Mesodermal cell (in vitro differentiated cells): ENCODE results near the gene PARVB.

ENCODE experiments used
- H3K27ac ChIP-seq: 2 replicates; pipeline ENCODE4 v1.7.0; 2013; ENCODE audit warnings: mild to moderate bottlenecking, low read depth, low read length, moderate library complexity; ENCODE audit not compliant: severe bottlenecking
- H3K36me3 ChIP-seq: 2 replicates; pipeline ENCODE4 v1.7.1; 2013; ENCODE audit warnings: mild to moderate bottlenecking, low read length, moderate library complexity; ENCODE audit not compliant: control insufficient read depth, insufficient read depth
- H3K4me1 ChIP-seq: one replicate; pipeline ENCODE4 v1.7.1; 2013; ENCODE audit warnings: mild to moderate bottlenecking, low read length; ENCODE audit not compliant: insufficient read depth, control insufficient read depth, poor library complexity, severe bottlenecking
- H3K4me3 ChIP-seq: 2 replicates; pipeline ENCODE4 v1.7.0; 2013; ENCODE audit warnings: low read length, control low read depth, mild to moderate bottlenecking; ENCODE audit not compliant: insufficient read depth, poor library complexity, severe bottlenecking; ENCODE audit errors: extremely low read depth
- H3K9me3 ChIP-seq: 2 replicates; pipeline ENCODE4 v1.7.1; 2013; ENCODE audit warnings: mild to moderate bottlenecking, low read length, moderate library complexity; ENCODE audit not compliant: control insufficient read depth
- WGBS, 2 experiments: methylation state at CpG; one replicate each; pipeline ENCODE4 v1.1.5; 2013; ENCODE audit warnings: missing lambda C conversion rate in 2 of 2; ENCODE audit not compliant: insufficient coverage in 2 of 2; 5-methylcytosine and 5-hydroxymethylcytosine counted together

The PARVB gene

DNA sequence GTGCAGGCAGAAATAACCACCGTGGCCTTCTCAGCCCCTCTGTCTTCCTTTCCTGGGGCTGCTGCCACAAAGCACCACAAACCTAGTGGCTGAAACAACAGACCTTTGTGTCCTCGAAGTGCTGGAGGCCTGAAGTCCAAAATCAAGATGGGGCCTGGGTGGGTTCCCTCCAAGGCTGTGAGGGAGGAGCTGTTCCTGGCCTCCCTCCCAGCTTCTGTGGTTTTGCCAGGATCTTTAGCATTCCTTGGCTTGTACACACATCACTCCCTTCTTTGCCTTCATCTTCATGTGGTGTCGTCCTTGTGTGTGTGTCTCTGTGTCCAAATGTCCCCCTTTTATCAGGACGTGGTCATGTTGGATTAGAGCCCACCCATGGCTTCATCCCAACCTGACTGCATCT lies 127.6 kb downstream of the PARVB start:
- no peak overlapping the region for H3K27ac ChIP-seq
- WGBS, 2 experiments, result 93 to 98% methylated on average over 2 to 4 of the region's 4 CpGs
- no peak overlapping the region for H3K4me3 ChIP-seq
- H3K36me3 ChIP-seq, result no peaks in the 10 kb centered on the region
- peaks cover 14% of the 10 kb centered on the region for H3K4me1 ChIP-seq
- no peaks in the 10 kb centered on the region for H3K9me3 ChIP-seq

DNA sequence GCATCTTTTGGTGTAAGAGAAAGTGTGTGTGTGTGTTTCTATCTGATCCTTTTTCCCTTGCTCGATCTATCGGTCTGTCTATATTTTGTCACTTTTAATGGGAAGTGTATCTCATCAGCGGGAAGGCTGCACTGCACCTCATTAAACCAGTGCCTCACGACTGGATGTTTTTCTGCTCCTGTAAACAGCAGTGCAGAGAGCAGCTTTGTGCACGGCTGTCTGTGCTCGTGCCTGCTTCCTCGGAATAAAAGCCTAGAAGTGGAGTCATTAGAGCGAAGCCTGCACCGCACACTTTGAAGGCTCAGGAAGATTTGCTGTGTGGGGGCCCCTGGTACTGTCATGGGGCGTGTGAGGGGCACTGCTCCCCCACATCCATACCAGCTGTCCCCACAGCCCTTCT lies 129.6 kb downstream of the PARVB start:
- Histone ChIP-seq H3K36me3 (no peaks in the 10 kb centered on the region), H3K4me3 (no peak overlapping the region), H3K4me1 (peaks cover 2% of the 10 kb centered on the region), H3K9me3 (no peaks in the 10 kb centered on the region), H3K27ac (no peak overlapping the region)
- 88 to 90% methylated on average over 8 to 10 of the region's 10 CpGs for WGBS, 2 experiments

GRCh38 chr22:44154436-44154942 lies 130.4 kb downstream of the PARVB start:
- H3K9me3 ChIP-seq, result no peaks in the 10 kb centered on the region
- no peaks in the 10 kb centered on the region for H3K36me3 ChIP-seq
- 75 to 91% methylated on average over 2 of the region's 2 CpGs for WGBS, 2 experiments
- no peak overlapping the region for H3K27ac ChIP-seq
- H3K4me3 ChIP-seq, result no peak overlapping the region
- peaks cover 4% of the 10 kb centered on the region for H3K4me1 ChIP-seq

- Histone ChIP-seq H3K9me3 (no peaks in the 10 kb centered on the region), H3K4me1 (peaks cover 4% of the 10 kb centered on the region), H3K36me3 (no peaks in the 10 kb centered on the region), H3K4me3 (no peak overlapping the region), H3K27ac (no peak overlapping the region)
- WGBS, 2 experiments, result 92 to 97% methylated on average over 11 to 13 of the region's 14 CpGs
These were observed 131.0 kb downstream of the PARVB start for GRCh38 chr22:44155115-44155514.

DNA sequence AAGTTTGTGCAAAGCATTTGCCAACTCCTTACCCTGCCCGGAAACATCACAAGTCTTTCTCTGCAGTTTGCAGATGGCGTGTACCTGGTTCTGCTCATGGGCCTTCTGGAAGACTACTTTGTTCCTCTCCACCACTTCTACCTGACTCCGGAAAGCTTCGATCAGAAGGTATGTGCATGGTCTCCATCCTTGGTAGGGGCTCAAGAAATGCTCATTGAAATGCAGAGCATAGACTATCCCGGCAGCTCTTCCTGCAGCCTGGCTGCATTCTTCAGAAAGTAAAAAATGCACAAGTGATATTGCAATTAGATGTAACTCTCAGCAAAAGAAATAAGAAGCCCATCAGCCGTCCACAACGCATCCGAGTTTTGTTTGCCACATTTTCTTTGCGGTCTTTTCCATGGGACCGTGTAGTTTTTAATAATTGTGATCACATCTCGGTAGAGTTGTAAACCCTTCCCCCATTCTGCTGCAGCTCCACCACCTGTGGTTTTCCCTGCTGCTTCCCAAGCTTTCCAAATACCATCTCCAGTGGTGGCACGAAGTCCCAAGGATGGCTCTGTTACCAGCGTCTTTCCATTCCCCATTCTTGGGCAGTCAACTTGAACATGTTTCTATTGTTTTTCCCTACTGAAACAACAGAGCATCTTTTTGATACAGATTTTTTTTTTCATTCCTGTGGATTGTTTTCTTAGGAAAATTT lies 134.0 kb downstream of the PARVB start:
- Histone ChIP-seq H3K4me3 (no peak overlapping the region), H3K27ac (no peak overlapping the region), H3K4me1 (peaks cover 4% of the 10 kb centered on the region), H3K9me3 (no peaks in the 10 kb centered on the region), H3K36me3 (no peaks in the 10 kb centered on the region)
- WGBS, 2 experiments, result 76 to 78% methylated on average over 10 to 12 of the region's 13 CpGs

- Histone ChIP-seq H3K27ac (no peak overlapping the region), H3K36me3 (no peaks in the 10 kb centered on the region), H3K4me1 (peaks cover 4% of the 10 kb centered on the region), H3K9me3 (no peaks in the 10 kb centered on the region), H3K4me3 (no peak overlapping the region)
- WGBS, 2 experiments, result 83 to 91% methylated on average over 8 of the region's 8 CpGs
These were observed 134.7 kb downstream of the PARVB start for GRCh38 chr22:44158816-44159215.

- WGBS, 2 experiments, result 78 to 83% methylated on average over 4 to 5 of the region's 7 CpGs
- H3K9me3 ChIP-seq, result no peaks in the 10 kb centered on the region
- H3K4me1 ChIP-seq, result peaks cover 4% of the 10 kb centered on the region
- H3K4me3 ChIP-seq, result no peak overlapping the region
- H3K36me3 ChIP-seq, result no peaks in the 10 kb centered on the region
- no peak overlapping the region for H3K27ac ChIP-seq
These were observed 135.1 kb downstream of the PARVB start for GRCh38 chr22:44159221-44159620.

DNA sequence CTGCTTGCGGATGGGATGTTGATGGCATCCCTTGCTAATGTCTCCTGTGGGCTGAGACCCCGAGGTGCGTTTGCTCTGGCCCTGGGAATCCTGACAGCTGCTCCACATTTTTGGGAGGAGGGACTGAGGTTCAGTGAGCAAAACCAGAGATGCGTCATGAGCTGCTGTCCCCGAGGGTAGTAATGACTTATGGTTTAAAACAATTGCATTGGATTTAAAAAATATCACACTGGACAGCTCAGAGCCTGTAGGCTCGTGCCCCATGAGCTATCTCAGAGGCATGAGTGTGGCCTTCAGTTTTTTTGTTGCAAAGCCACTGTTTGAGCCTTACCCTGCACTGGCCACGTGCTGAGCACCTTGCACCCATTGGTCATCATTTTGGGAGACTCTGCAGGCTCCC lies 135.7 kb downstream of the PARVB start:
- H3K9me3 ChIP-seq, result no peaks in the 10 kb centered on the region
- WGBS, 2 experiments, result 90 to 94% methylated on average over 7 of the region's 7 CpGs
- H3K27ac ChIP-seq, result no peak overlapping the region
- H3K4me1 ChIP-seq, result peaks cover 4% of the 10 kb centered on the region
- no peaks in the 10 kb centered on the region for H3K36me3 ChIP-seq
- no peak overlapping the region for H3K4me3 ChIP-seq

DNA sequence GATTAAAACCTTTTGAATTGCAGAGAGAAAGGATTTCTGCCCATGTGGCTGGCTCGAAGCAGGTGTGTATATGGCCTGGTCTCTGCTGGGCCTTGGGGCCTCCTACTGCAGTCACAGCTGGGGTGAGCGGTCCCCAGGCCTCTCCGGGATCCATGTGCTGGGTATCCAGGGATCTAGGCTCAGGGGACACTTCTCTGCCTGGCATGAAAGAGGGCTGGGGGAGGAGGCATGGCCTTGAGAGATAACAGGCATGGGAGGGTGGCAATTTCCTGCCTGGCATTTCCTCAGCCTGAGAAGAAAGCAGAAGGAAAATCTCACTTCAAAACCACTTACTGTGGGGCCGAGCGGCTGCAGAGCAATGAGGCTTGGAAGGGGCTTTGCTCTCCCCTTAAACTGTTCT lies 136.3 kb downstream of the PARVB start:
- WGBS, 2 experiments, result 94 to 95% methylated on average over 3 to 4 of the region's 5 CpGs
- Histone ChIP-seq H3K4me3 (no peak overlapping the region), H3K36me3 (no peaks in the 10 kb centered on the region), H3K27ac (no peak overlapping the region), H3K4me1 (peaks cover 4% of the 10 kb centered on the region), H3K9me3 (no peaks in the 10 kb centered on the region)

DNA sequence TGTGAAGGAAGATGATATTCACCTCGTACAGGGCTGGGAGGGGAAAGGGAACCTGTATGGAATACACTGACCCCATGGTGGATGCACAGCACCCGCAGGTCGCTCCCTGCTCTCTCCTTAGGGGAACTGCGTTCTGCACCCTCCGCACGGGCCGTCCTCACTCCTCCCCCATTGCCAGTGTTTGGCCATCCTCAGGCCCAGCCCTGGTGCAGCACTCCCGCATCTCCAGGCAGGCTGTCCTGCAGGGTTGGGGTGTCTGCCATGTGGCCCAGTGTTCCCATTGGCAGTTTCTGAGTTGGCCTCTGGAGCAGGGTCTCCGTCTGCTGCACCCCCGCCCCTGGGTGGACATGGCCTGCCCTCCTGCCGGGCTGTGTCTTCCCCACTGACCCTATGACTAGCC lies 137.6 kb downstream of the PARVB start:
- WGBS, 2 experiments, result 89 to 91% methylated on average over 10 to 11 of the region's 11 CpGs
- H3K9me3 ChIP-seq, result no peaks in the 10 kb centered on the region
- H3K36me3 ChIP-seq, result no peaks in the 10 kb centered on the region
- peaks cover 4% of the 10 kb centered on the region for H3K4me1 ChIP-seq
- no peak overlapping the region for H3K27ac ChIP-seq
- no peak overlapping the region for H3K4me3 ChIP-seq

DNA sequence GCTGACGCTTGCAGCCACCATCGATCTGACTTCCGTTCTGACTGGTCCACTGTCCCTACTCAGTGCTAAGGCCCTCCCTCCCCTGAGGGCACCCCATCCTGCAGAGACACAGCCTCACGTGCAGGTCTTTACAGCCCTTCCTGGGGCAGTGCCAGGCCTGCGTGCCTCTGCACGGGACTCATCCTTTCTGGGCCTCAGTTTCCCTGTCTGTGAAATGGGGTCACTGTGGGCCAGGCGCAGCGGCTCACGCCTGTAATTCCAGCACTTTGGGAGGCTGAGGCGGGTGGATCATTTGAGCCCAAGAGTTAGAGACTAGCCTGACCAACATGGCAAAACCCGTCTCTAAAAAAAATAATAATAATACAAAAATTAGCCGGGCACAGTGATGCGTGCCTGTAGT lies 138.9 kb downstream of the PARVB start:
- H3K27ac ChIP-seq, result no peak overlapping the region
- WGBS, 2 experiments, result 96 to 97% methylated on average over 8 to 9 of the region's 13 CpGs
- no peaks in the 10 kb centered on the region for H3K9me3 ChIP-seq
- peaks cover 4% of the 10 kb centered on the region for H3K4me1 ChIP-seq
- H3K4me3 ChIP-seq, result no peak overlapping the region
- H3K36me3 ChIP-seq, result no peaks in the 10 kb centered on the region
